K562 (cell line): ENCODE measurements around the gene MCC. TPM values are rescaled to one million over a fixed set of nuclear protein-coding genes. Genes with fewer than 3 reads are reported as not detected.
A peak's percentile ranks its signal among the peaks of the same experiment; 100 is the strongest.

Source experiments
- ATAC-seq: fragments of 200-7000 bp; cut with Tn5 transposase; 3 replicates; pipeline ENCODE4 v1.9.1; 2020; ENCODE audit warnings: moderate library complexity
- BruUV-seq: library from RNA; stranded (reverse); fragments of 400-500 nt; replicated peaks from 2 replicates; lab custom pipeline; 2021; lab: Mats Ljungman, UMichigan
- CTCF ChIA-PET: fragments of 300-600 bp; formaldehyde crosslinking; extraction: SDS; loops from one replicate; lab custom pipeline; 2021; ENCODE audit warnings: low intra/inter-chr PET ratio; lab: Yijun Ruan, JAX
- POLR2A ChIA-PET: fragments of 300-600, 350-650 bp; sonication (Branson Sonifier 250); formaldehyde crosslinking; extraction: SDS; loops from one replicate; lab custom pipeline; 2021; ENCODE audit warnings: antibody characterized with exemption, inconsistent platforms; lab: Yijun Ruan, JAX
- DNase-seq, 4 experiments: peaks; one replicate each; pipeline versions ENCODE4 v3.0.0 to v3.0.0-alpha.2; 2011 to 2018; ENCODE audit warnings: low spot score in 3 of 4, mixed read lengths in 3 of 4; ENCODE audit errors: extremely low read depth in 1 of 4
- FAIRE-seq: peaks from 2 replicates; lab custom pipeline; 2011; peaks lifted over from hg19 to GRCh38; lab: Jason Lieb, UNC
- H2AFZ ChIP-seq: 2 replicates; pipeline ENCODE4 v1.6.0; 2011; ENCODE audit warnings: low read depth, low read length, control low read depth, inconsistent platforms
- H3K27ac ChIP-seq: fragments of 200-600 bp; 3 replicates; pipeline ENCODE4 v1.8.0; 2011; ENCODE audit warnings: low read depth, mild to moderate bottlenecking, control low read depth, inconsistent platforms, low read length, moderate library complexity, mixed read lengths; ENCODE audit errors: extremely low read depth
- H3K27me3 ChIP-seq, 2 experiments: fragments of 300-600 bp in 1 of 2; 2 replicates in 1 of 2; 3 replicates in 1 of 2; pipeline versions ENCODE4 v1.6.0 to v1.8.0; 2011; ENCODE audit warnings: inconsistent platforms in 2 of 2, low read length in 2 of 2, mild to moderate bottlenecking in 1 of 2, mixed read lengths in 1 of 2, moderate library complexity in 1 of 2; ENCODE audit not compliant: control insufficient read depth in 2 of 2, insufficient read depth in 2 of 2
- H3K36me3 ChIP-seq: fragments of 300-600 bp; 3 replicates; pipeline ENCODE4 v1.8.0; 2011; ENCODE audit warnings: mild to moderate bottlenecking, low read length, inconsistent platforms; ENCODE audit not compliant: control insufficient read depth, insufficient read depth
- H3K4me1 ChIP-seq, 2 experiments: fragments of 200-600 bp in 1 of 2; replicated peaks in 1 of 2; 2 replicates in 1 of 2; 3 replicates in 1 of 2; pipeline versions ENCODE4 v1.5.1 to v1.8.0; 2011; ENCODE audit warnings: inconsistent platforms in 2 of 2, low read length in 2 of 2, mild to moderate bottlenecking in 1 of 2, mixed read lengths in 1 of 2, moderate library complexity in 1 of 2; ENCODE audit not compliant: control insufficient read depth in 2 of 2, insufficient read depth in 2 of 2
- H3K4me2 ChIP-seq: 2 replicates; pipeline ENCODE4 v1.6.1; 2011; ENCODE audit warnings: low read length, control low read depth, inconsistent platforms, mixed read lengths; ENCODE audit not compliant: insufficient read depth
- H3K4me3 ChIP-seq: fragments of 200-600 bp; sonication (generic), shearing (Covaris generic); 2 replicates; pipeline ENCODE4 v1.5.1; 2016; ENCODE audit warnings: control low read depth, inconsistent platforms
- H3K79me2 ChIP-seq: fragments of 200-600 bp; 3 replicates; pipeline ENCODE4 v1.8.0; 2011; ENCODE audit warnings: low read length, inconsistent platforms; ENCODE audit not compliant: control insufficient read depth, insufficient read depth
- H3K9ac ChIP-seq, 2 experiments: 2 replicates each; pipeline versions ENCODE4 v1.6.0 to v1.6.1; 2011; ENCODE audit warnings: low read depth in 2 of 2, low read length in 2 of 2, control low read depth in 1 of 2, inconsistent platforms in 1 of 2, mild to moderate bottlenecking in 1 of 2, mixed read lengths in 1 of 2; ENCODE audit not compliant: insufficient read depth in 1 of 2
- H3K9me1 ChIP-seq: one replicate; pipeline ENCODE4 v1.6.0; 2011; ENCODE audit warnings: inconsistent platforms, mild to moderate bottlenecking, low read length, moderate library complexity; ENCODE audit not compliant: control insufficient read depth, insufficient read depth
- H3K9me3 ChIP-seq: replicated peaks from 2 replicates; pipeline ENCODE4 v1.5.1; 2011; ENCODE audit warnings: low read depth, low read length, inconsistent platforms; ENCODE audit not compliant: control insufficient read depth, insufficient read depth
- H4K20me1 ChIP-seq: replicated peaks from 2 replicates; pipeline ENCODE4 v1.6.1; 2011; ENCODE audit warnings: low read length, inconsistent platforms, mixed read lengths; ENCODE audit not compliant: control insufficient read depth, insufficient read depth
- RAD21 ChIP-seq, 2 experiments: fragments of 250-450 bp in 1 of 2; fragments of 450-650 bp in 1 of 2; sonication (Bioruptor Pico) in 1 of 2; formaldehyde crosslinking in 1 of 2; IDR thresholded peaks in 1 of 2; conservative IDR thresholded peaks in 1 of 2; 2 replicates each; pipeline versions ENCODE4 v1.4.0 to v1.8.0; 2020 to 2022; ENCODE audit warnings: mild to moderate bottlenecking in 2 of 2, moderate library complexity in 1 of 2
- ZNF316 ChIP-seq: fragments of 450-650 bp; IDR thresholded peaks from 2 replicates; pipeline ENCODE4 v1.6.1; 2016
- WGBS: fragments of 100-300 bp; shearing (Covaris generic); methylation state at CpG from one replicate; pipeline ENCODE4 v1.1.6; 2016; ENCODE audit warnings: low coverage, mixed read lengths; ENCODE audit not compliant: insufficient coverage; ENCODE audit errors: missing lambda C conversion rate; 5-methylcytosine and 5-hydroxymethylcytosine counted together
- in situ Hi-C: fragments of 300-500 bp; cut with MboI; formaldehyde crosslinking; loops from 4 replicates; pipeline ENCODE4 v1.15.0; 2018; ENCODE audit warnings: inconsistent platforms, mixed read lengths
- intact Hi-C: fragments of 100-400 bp; cut with micrococcal nuclease; formaldehyde crosslinking; loops from 2 replicates; pipeline ENCODE4 v1.14.2; 2022
- polyA plus RNA-seq, 8 experiments: library from polyadenylated mRNA; depleted of rRNA in 4 of 8; stranded (reverse) in 5 of 8; unstranded in 3 of 8; fragments of >200 nt; fragmentation: Nextera tagmentation in 2 of 8; fragmentation: Illumina TruSeq in 1 of 8; extraction: Ambion mirVana in 2 of 8; extraction: Trizol in 1 of 8; gene quantifications; 2 replicates each; pipeline versions ENCODE4 v1.2.1 to v1.2.3, GENCODE V29; 2011 to 2014; ENCODE audit warnings: inconsistent platforms in 1 of 8, missing spikeins in 1 of 8
- total RNA-seq, 7 experiments: library from RNA; depleted of rRNA in 6 of 7; stranded (reverse); fragments of >200 nt in 6 of 7; fragmentation: Illumina TruSeq in 2 of 7; extraction: Trizol in 2 of 7; gene quantifications; 2 replicates each; pipeline versions ENCODE4 v1.2.1 to v1.2.3, GENCODE V29; 2011 to 2021; ENCODE audit warnings: low replicate concordance in 1 of 7
- TF ChIP-seq, protein P1 (sequence below), 3 experiments: IDR thresholded peaks in 2 of 3; conservative IDR thresholded peaks in 1 of 3; 2 replicates each; pipeline ENCODE4 v1.5.1; 2011 to 2012; ENCODE audit warnings: low read length in 3 of 3, mild to moderate bottlenecking in 3 of 3, control low read depth in 2 of 3, improper control_type of control experiment in 1 of 3, inconsistent platforms in 1 of 3, low read depth in 1 of 3, mixed read lengths in 1 of 3, moderate library complexity in 1 of 3; ENCODE audit not compliant: insufficient read depth in 2 of 3

Gene MCC
- total and polyA plus RNA-seq, 9 of the 15 experiments (the other 6 are each of a cell fraction or from before 2014, with no cell fraction given), result 0.04 to 0.24 (median 0.06) TPM; not detected in 1

DNA sequence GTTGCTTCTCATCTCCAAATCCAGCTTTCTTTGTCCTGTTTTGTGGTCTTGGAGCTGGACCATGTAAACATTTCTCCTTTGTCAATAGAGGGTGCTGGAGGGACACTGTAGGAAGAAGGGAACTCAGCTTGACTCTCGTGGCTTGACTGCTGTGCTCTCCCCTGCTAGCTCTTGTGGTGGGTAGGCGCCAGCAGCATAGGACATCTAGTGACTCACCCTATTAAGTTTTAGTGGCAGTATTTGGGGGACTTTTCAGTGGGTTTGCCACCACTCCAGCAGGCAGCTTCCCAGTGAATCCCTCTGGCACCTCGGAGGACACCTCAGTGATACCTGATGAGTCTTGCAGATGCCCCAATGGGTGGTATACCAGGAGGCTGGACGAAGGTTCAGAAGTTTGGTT, 151.3 kb downstream of the MCC start:
- peak; percentile 88 for ATAC-seq
- BruUV-seq, result no TSS peak
- H3K27ac ChIP-seq, result no peak overlapping the region
- H3K9me3 ChIP-seq, result no peaks in the 10 kb centered on the region
- H3K4me3 ChIP-seq, result no peak overlapping the region
- no peaks in the 10 kb centered on the region for H3K9me1 ChIP-seq
- H3K79me2 ChIP-seq, result no peaks in the 10 kb centered on the region
- peak in 1 of 4 experiments; percentile 28 for DNase-seq
- H3K27me3 ChIP-seq, result peaks cover 0 to 3% of the 10 kb centered on the region in 2 experiments; a peak in 2 of 5 replicates
- no peak overlapping the region for H3K9ac ChIP-seq
- no peak for FAIRE-seq
- H3K4me1 ChIP-seq, result no peaks in the 10 kb centered on the region
- WGBS, result 3% methylated on average over 4 of the region's 4 CpGs
- no peak overlapping the region for H2AFZ ChIP-seq
- intact Hi-C loops, result loop anchor here (1.0 to 5.0 kb wide), 2 partner anchors 175 to 269 kb away; partner anchors contain the start of gene YTHDC2
- H3K36me3 ChIP-seq, result no peaks in the 10 kb centered on the region
- in situ Hi-C loops, result no loop called here
- no peak overlapping the region for H3K4me2 ChIP-seq
- POLR2A ChIA-PET, result no interaction called here
- H4K20me1 ChIP-seq, result no peaks in the 10 kb centered on the region
- TF ChIP-seq RAD21 (CRISPR knock-in tag; conservative IDR thresholded peaks at IDR 0.05 in 1 of 2, IDR thresholded peaks at IDR 0.05 in 1 of 2) (peak in 1 of 2 experiments; percentile 53; a peak in 3 of 4 replicates), ZNF316 (no peak)
- TF ChIP-seq, protein P1, sequence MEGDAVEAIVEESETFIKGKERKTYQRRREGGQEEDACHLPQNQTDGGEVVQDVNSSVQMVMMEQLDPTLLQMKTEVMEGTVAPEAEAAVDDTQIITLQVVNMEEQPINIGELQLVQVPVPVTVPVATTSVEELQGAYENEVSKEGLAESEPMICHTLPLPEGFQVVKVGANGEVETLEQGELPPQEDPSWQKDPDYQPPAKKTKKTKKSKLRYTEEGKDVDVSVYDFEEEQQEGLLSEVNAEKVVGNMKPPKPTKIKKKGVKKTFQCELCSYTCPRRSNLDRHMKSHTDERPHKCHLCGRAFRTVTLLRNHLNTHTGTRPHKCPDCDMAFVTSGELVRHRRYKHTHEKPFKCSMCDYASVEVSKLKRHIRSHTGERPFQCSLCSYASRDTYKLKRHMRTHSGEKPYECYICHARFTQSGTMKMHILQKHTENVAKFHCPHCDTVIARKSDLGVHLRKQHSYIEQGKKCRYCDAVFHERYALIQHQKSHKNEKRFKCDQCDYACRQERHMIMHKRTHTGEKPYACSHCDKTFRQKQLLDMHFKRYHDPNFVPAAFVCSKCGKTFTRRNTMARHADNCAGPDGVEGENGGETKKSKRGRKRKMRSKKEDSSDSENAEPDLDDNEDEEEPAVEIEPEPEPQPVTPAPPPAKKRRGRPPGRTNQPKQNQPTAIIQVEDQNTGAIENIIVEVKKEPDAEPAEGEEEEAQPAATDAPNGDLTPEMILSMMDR (IDR thresholded peaks at IDR 0.05 in 2 of 3, conservative IDR thresholded peaks at IDR 0.05 in 1 of 3; ENCODE audit: insufficient read depth in 2 of 3, low read depth in 1 of 3, low read length in 3 of 3), result peak; percentile 42 to 51 (median 44)
- CTCF ChIA-PET, result interaction anchor here (0.6 to 1.6 kb wide), 2 partner anchors 216 to 270 kb away, joined by 3 to 6 read pairs; no protein-coding TSS in a partner anchor
